ENCODE results near the gene TRIP13. TPM values are rescaled to one million over a fixed set of nuclear protein-coding genes. Genes with fewer than 3 reads are reported as not detected.

TRIP13 gene
- total RNA-seq, 1 experiment from 2014 or later, result 42.6 TPM

- WGBS (ENCODE audit: extremely low coverage, insufficient read length, low lambda C conversion rate), result no CpG with 5 or more reads among the region's 20 CpGs
- Histone ChIP-seq H3K18ac (ENCODE audit: insufficient read length, low read depth, low read length) (no peak overlapping the region), H3T11ph (ENCODE audit: low read length) (no peak overlapping the region), H3K4ac (ENCODE audit: low read depth, low read length) (no peak overlapping the region), H2AK5ac (ENCODE audit: insufficient read length, low read length) (no peak overlapping the region), H2AFZ (ENCODE audit: low read length) (no peak overlapping the region), H3K79me2 (ENCODE audit: insufficient read depth, low read length) (no peaks in the 10 kb centered on the region), H3K4me1 (ENCODE audit: insufficient read depth, low read length) (no peaks in the 10 kb centered on the region), H3K56ac (ENCODE audit: insufficient read length, low read depth, low read length) (no peak overlapping the region), H2BK12ac (ENCODE audit: insufficient read length, low read depth, low read length) (no peak overlapping the region), H4K8ac (replicated peaks; ENCODE audit: insufficient read length, low read depth, low read length) (no peak overlapping the region), H3K27me3 (ENCODE audit: insufficient read depth, low read length) (no peaks in the 10 kb centered on the region), H3K23ac (ENCODE audit: insufficient read length, low read depth, low read length) (no peak overlapping the region), H3K14ac (ENCODE audit: insufficient read depth, low read length) (no peak overlapping the region), H2BK15ac (ENCODE audit: low read depth, low read length) (no peak overlapping the region), H2BK20ac (ENCODE audit: low read depth, low read length, poor library complexity, severe bottlenecking) (no peak overlapping the region), H4K91ac (ENCODE audit: insufficient read length, low read depth, low read length) (no peak overlapping the region), H3K9me3 (ENCODE audit: control insufficient read depth, low read depth, low read length) (no peaks in the 10 kb centered on the region), H3K79me1 (ENCODE audit: insufficient read depth, low read depth, low read length, poor library complexity, severe bottlenecking) (no peaks in the 10 kb centered on the region), H4K5ac (ENCODE audit: insufficient read length, low read depth, low read length) (no peak overlapping the region), H3K4me2 (ENCODE audit: insufficient read depth, insufficient read length, low read length) (no peak overlapping the region), H4K20me1 (ENCODE audit: control insufficient read depth, insufficient read depth, insufficient read length) (no peaks in the 10 kb centered on the region), H3K23me2 (ENCODE audit: insufficient read length, low read depth, low read length, poor library complexity, severe bottlenecking) (no peaks in the 10 kb centered on the region), H3K27ac (ENCODE audit: insufficient read length, low read depth, low read length) (no peak overlapping the region), H3K9ac (ENCODE audit: extremely low read depth, insufficient read length, low read length) (no peak overlapping the region), H2BK120ac (ENCODE audit: low read depth, low read length, poor library complexity, severe bottlenecking) (no peak overlapping the region), H2BK5ac (ENCODE audit: insufficient read length, low read length) (no peak overlapping the region)
- no peak for DNase-seq
- TF ChIP-seq CTCF (conservative IDR thresholded peaks at IDR 0.05), result no peak
- H3K27me3 Mint-ChIP-seq (ENCODE audit: low read depth), result peaks cover 10% of the 10 kb centered on the region; the same call in 1 of the 2 replicates
- H3K36me3 Mint-ChIP-seq (ENCODE audit: insufficient read depth in 1 of 3, low read depth in 3 of 3), result peaks cover 0 to 7% (median 0%) of the 10 kb centered on the region in 3 experiments; a peak in 3 of 7 replicates
- peaks cover 3 to 5% of the 10 kb centered on the region in 2 experiments; a peak in 1 of 4 replicates for H3K4me1 Mint-ChIP-seq
- H3K4me3 Mint-ChIP-seq, result no peak overlapping the region
- H3K27ac Mint-ChIP-seq, result no peak overlapping the region
- no peaks in the 10 kb centered on the region for H3K9me3 Mint-ChIP-seq
Observed at GRCh38 chr5:849651-850301, 42.9 kb upstream of the TRIP13 start.

All from H9 (cell line).